Liver (tissue), 9 donors: ENCODE measurements around the gene B9D1. TPM values are rescaled to one million over a fixed set of nuclear protein-coding genes. Genes with fewer than 3 reads are reported as not detected.

ENCODE experiments used
- DNase-seq: peaks from one replicate; pipeline ENCODE4 v3.0.0-alpha.2; 2017; ENCODE audit warnings: low spot score
- H3K27ac ChIP-seq, 2 donors: one replicate each; pipeline ENCODE4 v1.7.0; 2013; ENCODE audit warnings: inconsistent platforms in 2 of 2, low read length in 2 of 2, control low read depth in 1 of 2, low read depth in 1 of 2, mild to moderate bottlenecking in 1 of 2
- H3K27me3 ChIP-seq, 4 donors: one replicate each; pipeline versions ENCODE4 v1.6.1 to v1.7.0; 2013; ENCODE audit warnings: low read length in 3 of 4, inconsistent platforms in 1 of 4, mild to moderate bottlenecking in 1 of 4, moderate library complexity in 1 of 4; ENCODE audit not compliant: control insufficient read depth in 4 of 4, insufficient read depth in 4 of 4
- H3K36me3 ChIP-seq, 4 donors: one replicate each; pipeline versions ENCODE4 v1.6.1 to v1.7.0; 2013; ENCODE audit warnings: low read length in 3 of 4, mild to moderate bottlenecking in 3 of 4, low read depth in 1 of 4, moderate library complexity in 1 of 4; ENCODE audit not compliant: control insufficient read depth in 4 of 4, insufficient read depth in 3 of 4
- H3K4me1 ChIP-seq, 4 donors: one replicate each; pipeline versions ENCODE4 v1.6.1 to v1.7.0; 2013; ENCODE audit warnings: low read length in 3 of 4, mild to moderate bottlenecking in 3 of 4, moderate library complexity in 1 of 4; ENCODE audit not compliant: control insufficient read depth in 4 of 4, insufficient read depth in 4 of 4
- H3K4me3 ChIP-seq, 3 donors: one replicate each; pipeline versions ENCODE4 v1.6.1 to v1.7.0; 2013; ENCODE audit warnings: low read length in 3 of 3, control low read depth in 1 of 3, low read depth in 1 of 3, mild to moderate bottlenecking in 1 of 3
- H3K9ac ChIP-seq, 2 donors: one replicate each; pipeline ENCODE4 v1.7.0; 2013; ENCODE audit warnings: low read length in 2 of 2, mild to moderate bottlenecking in 2 of 2, moderate library complexity in 2 of 2, control low read depth in 1 of 2, low read depth in 1 of 2
- H3K9me3 ChIP-seq, 4 donors: one replicate each; pipeline versions ENCODE4 v1.6.1 to v1.7.0; 2013; ENCODE audit warnings: low read length in 3 of 4; ENCODE audit not compliant: control insufficient read depth in 4 of 4
- ATF3 ChIP-seq: IDR thresholded peaks from 2 replicates; pipeline ENCODE4 v1.6.1; 2016; ENCODE audit warnings: antibody characterized with exemption
- EGR1 ChIP-seq, 2 donors: IDR thresholded peaks; 2 replicates each; pipeline ENCODE4 v1.6.1; 2016 to 2018; ENCODE audit warnings: antibody characterized with exemption in 2 of 2, low read depth in 2 of 2
- FOXA1 ChIP-seq: IDR thresholded peaks from 2 replicates; pipeline ENCODE4 v1.6.1; 2016; ENCODE audit warnings: antibody characterized with exemption
- HNF4A ChIP-seq, 2 donors: conservative IDR thresholded peaks; 2 replicates each; pipeline ENCODE4 v1.6.1; 2016; ENCODE audit warnings: antibody characterized with exemption in 2 of 2, mild to moderate bottlenecking in 2 of 2
- HNF4G ChIP-seq: IDR thresholded peaks from 2 replicates; pipeline ENCODE4 v1.6.1; 2016; ENCODE audit warnings: antibody characterized with exemption
- JUND ChIP-seq, 2 donors: IDR thresholded peaks; 2 replicates each; pipeline ENCODE4 v1.6.1; 2016; ENCODE audit warnings: antibody characterized with exemption in 2 of 2
- MAX ChIP-seq: IDR thresholded peaks from 2 replicates; pipeline ENCODE4 v1.6.1; 2016; ENCODE audit warnings: antibody characterized with exemption
- NR2F2 ChIP-seq: IDR thresholded peaks from 2 replicates; pipeline ENCODE4 v1.6.1; 2016; ENCODE audit warnings: antibody characterized with exemption
- RAD21 ChIP-seq, 2 donors: IDR thresholded peaks; 2 replicates each; pipeline ENCODE4 v1.6.1; 2016; ENCODE audit warnings: antibody characterized with exemption in 2 of 2, mild to moderate bottlenecking in 2 of 2
- REST ChIP-seq: IDR thresholded peaks from 2 replicates; pipeline ENCODE4 v1.6.1; 2016; ENCODE audit warnings: antibody characterized with exemption, mild to moderate bottlenecking
- RXRA ChIP-seq, 2 donors: IDR thresholded peaks; 2 replicates each; pipeline ENCODE4 v1.6.1; 2017 to 2018; ENCODE audit warnings: antibody characterized with exemption in 2 of 2, mild to moderate bottlenecking in 1 of 2
- WGBS: extraction: QIAGEN DNeasy Blood & Tissue Kit; methylation state at CpG from one replicate; pipeline ENCODE4 v1.1.7; 2013; 5-methylcytosine and 5-hydroxymethylcytosine counted together
- polyA plus RNA-seq, 2 donors: library from polyadenylated mRNA; stranded (reverse) in 1 of 2; unstranded in 1 of 2; fragments of 200-250 nt in 1 of 2; fragments of >200 nt in 1 of 2; fragmentation: Nextera tagmentation in 1 of 2; extraction: Ambion mirVana in 1 of 2; gene quantifications; one replicate each; pipeline versions ENCODE4 v1.2.1 to v1.2.3, GENCODE V29; 2013 to 2015
- total RNA-seq, 2 donors: library from RNA; depleted of rRNA; stranded (reverse); fragments of >200 nt; gene quantifications; one replicate each; pipeline ENCODE4 v1.2.3, GENCODE V29; 2014
- donor health status: healthy.
- donor health status: healthy.
- donor health status: healthy.
- donor health status: healthy.
- donor health status: healthy.

The B9D1 gene
- total and polyA plus RNA-seq, 4 donors, result 8.4 to 22.0 (median 10.8) TPM

GRCh38 chr17:19317359-19318095 lies 45.0 kb downstream of the B9D1 start (continued):
- peak; percentile 89 for TF ChIP-seq RAD21 (IDR thresholded peaks at IDR 0.05)
- TF ChIP-seq NR2F2, result peak; percentile 73
- TF ChIP-seq FOXA1, result peak; percentile 39
- TF ChIP-seq HNF4A (conservative IDR thresholded peaks at IDR 0.05), result peak; percentile 50 to 54
- TF ChIP-seq MAX, result peak; percentile 51

GRCh38 chr17:19316761-19317358 lies 45.7 kb downstream of the B9D1 start:
- DNase-seq, result no peak
- Histone ChIP-seq H3K27me3 (no peaks in the 10 kb centered on the region), H3K9me3 (no peaks in the 10 kb centered on the region), H3K9ac (no peak overlapping the region), H3K4me3 (no peak overlapping the region), H3K27ac (peak overlapping the region; percentile 2 to 25), H3K4me1 (peaks cover 0 to 29% (median 17%) of the 10 kb centered on the region in 4 donors), H3K36me3 (peaks cover 2 to 15% (median 7%) of the 10 kb centered on the region in 4 donors)
- TF ChIP-seq NR2F2 (no peak), REST (no peak), HNF4A (conservative IDR thresholded peaks at IDR 0.05) (no peak), EGR1 (IDR thresholded peaks at IDR 0.05; ENCODE audit: low read depth in 2 of 2) (no peak), FOXA1 (no peak), RXRA (IDR thresholded peaks at IDR 0.05) (no peak), JUND (IDR thresholded peaks at IDR 0.05) (no peak), ATF3 (no peak), HNF4G (no peak)
- 70% methylated on average over 3 of the region's 3 CpGs for WGBS

GRCh38 chr17:19315104-19315503 lies 47.4 kb downstream of the B9D1 start:
- Histone ChIP-seq H3K27ac (no peak overlapping the region), H3K4me3 (no peak overlapping the region), H3K36me3 (peaks cover 2 to 15% (median 7%) of the 10 kb centered on the region in 4 donors), H3K27me3 (no peaks in the 10 kb centered on the region), H3K4me1 (peaks cover 0 to 29% (median 17%) of the 10 kb centered on the region in 4 donors), H3K9ac (no peak overlapping the region), H3K9me3 (no peaks in the 10 kb centered on the region)
- no peak for TF ChIP-seq FOXA1
- peak in 1 of 2 donors; percentile 20 for TF ChIP-seq HNF4A (conservative IDR thresholded peaks at IDR 0.05)
- no peak for DNase-seq
- 54% methylated on average over 4 of the region's 4 CpGs for WGBS
